Measurements from ENCODE around the gene CDH23. TPM values are rescaled to one million over a fixed set of nuclear protein-coding genes. Genes with fewer than 3 reads are reported as not detected.
A peak's percentile ranks its signal among the peaks of the same experiment; 100 is the strongest.

The CDH23 gene
- total RNA-seq, 1 experiment from 2014 or later, result 2.9 TPM

GRCh38 chr10:71635251-71635866 lies 238.6 kb downstream of the CDH23 start:
- H3K4me3 Mint-ChIP-seq, result no peak overlapping the region
- peaks cover 69% of the 10 kb centered on the region for H3K27me3 Mint-ChIP-seq (ENCODE audit: low read depth)
- peak; percentile 23 for ATAC-seq
- DNase-seq (ENCODE audit: low spot score), result no peak
- no peak overlapping the region for H3K27ac Mint-ChIP-seq
- ChIA-PET CTCF (interaction anchor here (0.9 to 5.8 kb wide), 9 partner anchors 9 to 72 kb away, joined by 3 to 36 read pairs (median 4); no protein-coding TSS in a partner anchor), POLR2A (no interaction called here)
- peaks cover 67% of the 10 kb centered on the region for H3K4me1 Mint-ChIP-seq
- H3K36me3 Mint-ChIP-seq, result no peaks in the 10 kb centered on the region
- TF ChIP-seq SOX15 (CRISPR knock-in tag; IDR thresholded peaks at IDR 0.05), result no peak
- TF ChIP-seq SP1 (CRISPR knock-in tag; conservative IDR thresholded peaks at IDR 0.05), result no peak
- TF ChIP-seq CTCF (IDR thresholded peaks at IDR 0.05), result no peak
- no peak for TF ChIP-seq ZBTB43 (CRISPR knock-in tag; IDR thresholded peaks at IDR 0.05)
- TF ChIP-seq ZNF425 (CRISPR knock-in tag; conservative IDR thresholded peaks at IDR 0.05), result no peak
- no peak for TF ChIP-seq TEAD4 (CRISPR knock-in tag; IDR thresholded peaks at IDR 0.05)
- 0 out of 2 replicates have a peak, but pooled peaks have one; percentile 32 for TF ChIP-seq MAX (CRISPR knock-in tag; IDR thresholded peaks at IDR 0.05)
- TF ChIP-seq RORB (CRISPR knock-in tag; IDR thresholded peaks at IDR 0.05), result no peak
- no peaks in the 10 kb centered on the region for H3K9me3 Mint-ChIP-seq

- ChIA-PET CTCF (interaction anchor here (0.7 to 1.3 kb wide), 5 partner anchors 19 to 73 kb away, joined by 3 to 5 read pairs (median 3); no protein-coding TSS in a partner anchor), POLR2A (no interaction called here)
- no peak for DNase-seq (ENCODE audit: low spot score)
- Mint-ChIP-seq H3K27ac (peak overlapping the region; percentile 26; the same call in 1 of the 2 replicates), H3K4me3 (no peak overlapping the region), H3K36me3 (no peaks in the 10 kb centered on the region), H3K27me3 (ENCODE audit: low read depth) (peaks cover 65% of the 10 kb centered on the region), H3K9me3 (no peaks in the 10 kb centered on the region), H3K4me1 (peaks cover 67% of the 10 kb centered on the region)
- no peak for ATAC-seq
- no peak for TF ChIP-seq ESRRA (CRISPR knock-in tag; IDR thresholded peaks at IDR 0.05; ENCODE audit: borderline replicate concordance)
- no peak for TF ChIP-seq CDX4 (CRISPR knock-in tag; IDR thresholded peaks at IDR 0.05; ENCODE audit: borderline replicate concordance)
- TF ChIP-seq E2F1 (CRISPR knock-in tag; IDR thresholded peaks at IDR 0.05), result no peak
- TF ChIP-seq IRF2 (CRISPR knock-in tag; IDR thresholded peaks at IDR 0.05; ENCODE audit: borderline replicate concordance, low read depth), result no peak
- TF ChIP-seq ZNF532 (CRISPR knock-in tag; IDR thresholded peaks at IDR 0.05; ENCODE audit: borderline replicate concordance), result no peak
- TF ChIP-seq ZNF512 (CRISPR knock-in tag; IDR thresholded peaks at IDR 0.05; ENCODE audit: borderline replicate concordance), result no peak
- TF ChIP-seq RELA (CRISPR knock-in tag; IDR thresholded peaks at IDR 0.05; ENCODE audit: borderline replicate concordance), result no peak
- no peak for TF ChIP-seq ZNF219 (CRISPR knock-in tag; IDR thresholded peaks at IDR 0.05; ENCODE audit: borderline replicate concordance)
- TF ChIP-seq ZMAT4 (CRISPR knock-in tag; IDR thresholded peaks at IDR 0.05), result no peak
- TF ChIP-seq FOXJ3 (CRISPR knock-in tag; IDR thresholded peaks at IDR 0.05; ENCODE audit: borderline replicate concordance), result no peak
- no peak for TF ChIP-seq SOX15 (CRISPR knock-in tag; IDR thresholded peaks at IDR 0.05)
- TF ChIP-seq ZNF232 (CRISPR knock-in tag; IDR thresholded peaks at IDR 0.05), result no peak
- TF ChIP-seq OVOL2 (CRISPR knock-in tag; IDR thresholded peaks at IDR 0.05; ENCODE audit: borderline replicate concordance), result no peak
Observed at GRCh38 chr10:71635867-71636266, 239.1 kb downstream of the CDH23 start.

All from WTC11 (cell line).